HCT116 (cell line): ENCODE results near the gene DYNLL2. TPM values are rescaled to one million over a fixed set of nuclear protein-coding genes. Genes with fewer than 3 reads are reported as not detected.

Experiments used
- ATAC-seq: fragments of 200-7000 bp; cut with Tn5 transposase; 2 replicates; pipeline ENCODE4 v1.9.1; 2020; ENCODE audit warnings: mild to moderate bottlenecking, moderate library complexity
- BruUV-seq: library from RNA; stranded (reverse); fragments of 400-500 nt; replicated peaks from 2 replicates; lab custom pipeline; 2021; lab: Mats Ljungman, UMichigan
- CTCF ChIA-PET: fragments of 300-600 bp; sonication (Branson Sonifier 250); formaldehyde crosslinking; loops from one replicate; lab custom pipeline; 2021; ENCODE audit warnings: antibody characterized with exemption; lab: Charles Lee
- POLR2A ChIA-PET: fragments of 300-600, 350-600 bp; sonication (Branson Sonifier 250); formaldehyde crosslinking; loops from one replicate; lab custom pipeline; 2021; ENCODE audit warnings: antibody characterized with exemption; lab: Charles Lee
- RAD21 ChIA-PET, 2 experiments: fragments of 300-600 bp; sonication (Branson Sonifier 250); formaldehyde crosslinking; loops; one replicate each; lab custom pipeline; 2023; ENCODE audit warnings: low total read pairs in 2 of 2; ENCODE audit not compliant: uncharacterized antibody in 2 of 2, unreplicated experiment in 2 of 2, low non-redundant PET in 1 of 2; lab: Charles Lee
- DNase-seq: peaks from one replicate; pipeline ENCODE4 v3.0.0-alpha.2; 2010; ENCODE audit warnings: low read depth, low spot score
- H2AFZ ChIP-seq: fragments of 200-600 bp; shearing (Covaris generic), sonication (generic); 2 replicates; pipeline ENCODE4 v1.6.1; 2017; ENCODE audit warnings: low read depth, mixed run types, mixed read lengths, antibody characterized with exemption, low read length; ENCODE audit not compliant: poor library complexity, severe bottlenecking
- H3K27ac ChIP-seq: 2 replicates; pipeline ENCODE4 v1.5.1; 2012; ENCODE audit warnings: low read depth, low read length
- H3K27me3 ChIP-seq: fragments of 200-600 bp; sonication (generic); 2 replicates; pipeline ENCODE4 v1.6.1; 2016; ENCODE audit warnings: mixed run types, low read length, mixed read lengths; ENCODE audit not compliant: insufficient read depth
- H3K36me3 ChIP-seq, 2 experiments: fragments of 200-500 bp in 1 of 2; fragments of 200-600 bp in 1 of 2; sonication (Bioruptor generic) in 1 of 2; sonication (generic) in 1 of 2; 2 replicates each; pipeline versions ENCODE4 v1.5.1 to v1.6.1; 2014 to 2016; ENCODE audit warnings: low read length in 2 of 2, inconsistent platforms in 1 of 2, mixed read lengths in 1 of 2, mixed run types in 1 of 2; ENCODE audit not compliant: insufficient read depth in 2 of 2, control insufficient read depth in 1 of 2
- H3K4me1 ChIP-seq, 2 experiments: fragments of 200-600 bp in 1 of 2; sonication (generic) in 1 of 2; 2 replicates each; pipeline versions ENCODE4 v1.5.1 to v1.6.1; 2012 to 2017; ENCODE audit warnings: low read length in 2 of 2, inconsistent platforms in 1 of 2, mild to moderate bottlenecking in 1 of 2, mixed read lengths in 1 of 2, mixed run types in 1 of 2, moderate library complexity in 1 of 2; ENCODE audit not compliant: insufficient read depth in 2 of 2, control insufficient read depth in 1 of 2
- H3K4me2 ChIP-seq: fragments of 200-600 bp; sonication (generic); 2 replicates; pipeline ENCODE4 v1.6.1; 2017; ENCODE audit warnings: mixed run types, low read length, mixed read lengths
- H3K4me3 ChIP-seq, 2 experiments: fragments of 200-600 bp in 1 of 2; sonication (generic) in 1 of 2; replicated peaks in 1 of 2; 2 replicates each; pipeline ENCODE4 v1.5.1; 2011 to 2016; ENCODE audit warnings: low read length in 2 of 2, control low read depth in 1 of 2, low read depth in 1 of 2, mild to moderate bottlenecking in 1 of 2, mixed read lengths in 1 of 2, mixed run types in 1 of 2
- H3K79me2 ChIP-seq: fragments of 200-600 bp; sonication (generic); 2 replicates; pipeline ENCODE4 v1.6.1; 2017; ENCODE audit warnings: mild to moderate bottlenecking, mixed run types, low read length, moderate library complexity, mixed read lengths; ENCODE audit not compliant: insufficient read depth
- H3K9ac ChIP-seq: fragments of 200-600 bp; sonication (generic); 2 replicates; pipeline ENCODE4 v1.6.1; 2016; ENCODE audit warnings: low read length, mixed read lengths
- H3K9me2 ChIP-seq: fragments of 200-600 bp; sonication (generic), shearing (Covaris generic); 2 replicates; pipeline ENCODE4 v1.6.1; 2017; ENCODE audit warnings: mixed run types, mild to moderate bottlenecking, moderate library complexity; ENCODE audit not compliant: insufficient read depth
- H3K9me3 ChIP-seq, 2 experiments: fragments of 200-500 bp in 1 of 2; fragments of 200-600 bp in 1 of 2; sonication (Bioruptor generic) in 1 of 2; sonication (generic) in 1 of 2; 2 replicates each; pipeline ENCODE4 v1.6.1; 2014 to 2017; ENCODE audit warnings: low read length in 2 of 2, mixed read lengths in 2 of 2, inconsistent platforms in 1 of 2, low read depth in 1 of 2, mild to moderate bottlenecking in 1 of 2, mixed run types in 1 of 2, moderate library complexity in 1 of 2; ENCODE audit not compliant: control insufficient read depth in 1 of 2, insufficient read depth in 1 of 2
- H4K20me1 ChIP-seq: fragments of 200-600 bp; sonication (generic), shearing (Covaris generic); 2 replicates; pipeline ENCODE4 v1.6.1; 2017; ENCODE audit warnings: mixed run types, mild to moderate bottlenecking, moderate library complexity; ENCODE audit not compliant: insufficient read depth
- EZH2phosphoT487 ChIP-seq: fragments of 200-600 bp; IDR thresholded peaks from 2 replicates; pipeline ENCODE4 v1.6.1; 2018; ENCODE audit warnings: antibody characterized with exemption, borderline replicate concordance
- MAX ChIP-seq: IDR thresholded peaks from 2 replicates; pipeline ENCODE4 v1.6.1; 2012
- RAD21 ChIP-seq: IDR thresholded peaks from 2 replicates; pipeline ENCODE4 v1.6.1; 2012; ENCODE audit warnings: low read depth, mild to moderate bottlenecking
- SP1 ChIP-seq: IDR thresholded peaks from 2 replicates; pipeline ENCODE4 v1.6.1; 2012; ENCODE audit warnings: low read depth
- SRF ChIP-seq: IDR thresholded peaks from 2 replicates; pipeline ENCODE4 v1.6.1; 2012; ENCODE audit warnings: low read depth
- TCF7L2 ChIP-seq: IDR thresholded peaks from 2 replicates; pipeline ENCODE4 v1.7.0; 2011; ENCODE audit warnings: borderline replicate concordance, inconsistent platforms; ENCODE audit not compliant: insufficient read depth, insufficient read length; ENCODE audit errors: extremely low read depth
- YY1 ChIP-seq: IDR thresholded peaks from 2 replicates; pipeline ENCODE4 v1.6.1; 2011; ENCODE audit warnings: low read length, low read depth, moderate library complexity, mild to moderate bottlenecking; ENCODE audit not compliant: insufficient replicate concordance; ENCODE audit errors: extremely low read depth
- intact Hi-C: fragments of 100-400 bp; cut with micrococcal nuclease; formaldehyde crosslinking; loops from 2 replicates; pipeline ENCODE4 v1.10.0; 2022
- total RNA-seq: library from RNA; stranded (reverse); gene quantifications from one replicate; pipeline ENCODE4 v1.2.1, GENCODE V29; 2021; ENCODE audit not compliant: unreplicated experiment
- TF ChIP-seq, protein P1 (sequence below): IDR thresholded peaks from 2 replicates; pipeline ENCODE4 v1.6.1; 2011; ENCODE audit warnings: mild to moderate bottlenecking, low read length, moderate library complexity; ENCODE audit not compliant: insufficient replicate concordance; ENCODE audit errors: extremely low read depth
- TF ChIP-seq, protein P2 (sequence below), 3 experiments: fragments of 200-600 bp in 1 of 3; sonication (generic) in 1 of 3; IDR thresholded peaks in 2 of 3; conservative IDR thresholded peaks in 1 of 3; 2 replicates each; pipeline ENCODE4 v1.5.1; 2012 to 2017; ENCODE audit warnings: low read depth in 2 of 3, low read length in 2 of 3, antibody characterized with exemption in 1 of 3, borderline replicate concordance in 1 of 3, control low read depth in 1 of 3, mild to moderate bottlenecking in 1 of 3, mixed read lengths in 1 of 3, mixed run types in 1 of 3, moderate library complexity in 1 of 3; ENCODE audit not compliant: insufficient read depth in 1 of 3

The DYNLL2 gene
- total RNA-seq, 1 experiment from 2014 or later: 54.9 TPM

DNA sequence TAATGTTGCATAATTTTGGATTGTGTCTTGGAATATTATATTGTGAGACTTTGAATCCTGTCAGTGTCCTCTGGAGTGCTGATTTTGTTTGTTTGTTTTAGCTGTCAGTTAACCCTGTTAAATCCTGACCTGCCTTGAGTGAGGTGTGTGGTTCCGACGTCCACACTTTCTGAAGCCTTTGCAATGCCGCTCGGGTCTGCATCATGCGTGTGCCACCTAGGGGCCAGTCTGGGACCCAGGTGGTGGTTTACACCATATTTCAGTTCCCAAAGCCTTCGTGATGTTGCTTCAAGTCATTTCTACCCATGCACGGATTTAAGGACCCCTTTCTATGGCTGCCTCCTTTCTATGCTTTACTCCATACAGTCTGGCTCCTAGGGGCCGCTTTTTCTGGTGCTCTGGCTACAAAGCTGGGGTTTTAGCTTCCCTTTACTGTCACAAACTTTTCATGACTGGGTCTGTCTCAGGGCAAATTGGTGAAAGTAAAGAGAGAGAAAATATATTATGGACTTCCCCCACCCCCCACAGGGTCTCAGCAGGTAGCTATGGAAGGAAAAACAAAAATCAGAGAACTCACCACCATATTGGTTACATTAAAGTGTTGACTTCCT, 53.6 kb downstream of the DYNLL2 start:
- Histone ChIP-seq H3K27me3 (peaks cover 60% of the 10 kb centered on the region), H3K9me3 (no peaks in the 10 kb centered on the region), H2AFZ (peak overlapping the region; percentile 2), H3K4me3 (no peak overlapping the region), H3K4me2 (peak overlapping the region; percentile 15; the same call in 1 of the 2 replicates), H3K9ac (no peak overlapping the region), H3K27ac (no peak overlapping the region), H3K79me2 (no peaks in the 10 kb centered on the region), H3K36me3 (no peaks in the 10 kb centered on the region), H3K9me2 (no peaks in the 10 kb centered on the region), H3K4me1 (peaks cover 0 to 6% of the 10 kb centered on the region in 2 experiments; a peak in 1 of 4 replicates), H4K20me1 (no peaks in the 10 kb centered on the region)
- TF ChIP-seq EZH2phosphoT487 (no peak), MAX (0 out of 2 replicates have a peak, but pooled peaks have one; percentile 24), RAD21 (peak; percentile 73), SRF (no peak), TCF7L2 (peak; percentile 86), SP1 (no peak), YY1 (peak; percentile 62)
- TF ChIP-seq, protein P1, sequence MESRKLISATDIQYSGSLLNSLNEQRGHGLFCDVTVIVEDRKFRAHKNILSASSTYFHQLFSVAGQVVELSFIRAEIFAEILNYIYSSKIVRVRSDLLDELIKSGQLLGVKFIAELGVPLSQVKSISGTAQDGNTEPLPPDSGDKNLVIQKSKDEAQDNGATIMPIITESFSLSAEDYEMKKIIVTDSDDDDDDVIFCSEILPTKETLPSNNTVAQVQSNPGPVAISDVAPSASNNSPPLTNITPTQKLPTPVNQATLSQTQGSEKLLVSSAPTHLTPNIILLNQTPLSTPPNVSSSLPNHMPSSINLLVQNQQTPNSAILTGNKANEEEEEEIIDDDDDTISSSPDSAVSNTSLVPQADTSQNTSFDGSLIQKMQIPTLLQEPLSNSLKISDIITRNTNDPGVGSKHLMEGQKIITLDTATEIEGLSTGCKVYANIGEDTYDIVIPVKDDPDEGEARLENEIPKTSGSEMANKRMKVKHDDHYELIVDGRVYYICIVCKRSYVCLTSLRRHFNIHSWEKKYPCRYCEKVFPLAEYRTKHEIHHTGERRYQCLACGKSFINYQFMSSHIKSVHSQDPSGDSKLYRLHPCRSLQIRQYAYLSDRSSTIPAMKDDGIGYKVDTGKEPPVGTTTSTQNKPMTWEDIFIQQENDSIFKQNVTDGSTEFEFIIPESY: no peak
- TF ChIP-seq, protein P2, sequence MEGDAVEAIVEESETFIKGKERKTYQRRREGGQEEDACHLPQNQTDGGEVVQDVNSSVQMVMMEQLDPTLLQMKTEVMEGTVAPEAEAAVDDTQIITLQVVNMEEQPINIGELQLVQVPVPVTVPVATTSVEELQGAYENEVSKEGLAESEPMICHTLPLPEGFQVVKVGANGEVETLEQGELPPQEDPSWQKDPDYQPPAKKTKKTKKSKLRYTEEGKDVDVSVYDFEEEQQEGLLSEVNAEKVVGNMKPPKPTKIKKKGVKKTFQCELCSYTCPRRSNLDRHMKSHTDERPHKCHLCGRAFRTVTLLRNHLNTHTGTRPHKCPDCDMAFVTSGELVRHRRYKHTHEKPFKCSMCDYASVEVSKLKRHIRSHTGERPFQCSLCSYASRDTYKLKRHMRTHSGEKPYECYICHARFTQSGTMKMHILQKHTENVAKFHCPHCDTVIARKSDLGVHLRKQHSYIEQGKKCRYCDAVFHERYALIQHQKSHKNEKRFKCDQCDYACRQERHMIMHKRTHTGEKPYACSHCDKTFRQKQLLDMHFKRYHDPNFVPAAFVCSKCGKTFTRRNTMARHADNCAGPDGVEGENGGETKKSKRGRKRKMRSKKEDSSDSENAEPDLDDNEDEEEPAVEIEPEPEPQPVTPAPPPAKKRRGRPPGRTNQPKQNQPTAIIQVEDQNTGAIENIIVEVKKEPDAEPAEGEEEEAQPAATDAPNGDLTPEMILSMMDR (IDR thresholded peaks at IDR 0.05 in 2 of 3, conservative IDR thresholded peaks at IDR 0.05 in 1 of 3; ENCODE audit: borderline replicate concordance in 1 of 3, insufficient read depth in 1 of 3, low read depth in 2 of 3, low read length in 2 of 3): peak; percentile 50 to 94 (median 90); a peak in 5 of 6 replicates
- POLR2A ChIA-PET: no interaction called here
- RAD21 ChIA-PET: no interaction called here
- CTCF ChIA-PET: interaction anchor here (0.6 to 1.2 kb wide), 8 partner anchors 12 to 277 kb away, joined by 3 to 6 read pairs (median 3); no protein-coding TSS in a partner anchor
- intact Hi-C loops: no loop called here
- ATAC-seq (peak; percentile 100), DNase-seq (peak; percentile 54)
- BruUV-seq: no TSS peak
